Iris pigment epithelial cell (primary cell): ENCODE data around the gene LMO7.
"Not testable (repeated sequence)": the region's sequence is repeated elsewhere in the genome, so short reads cannot be mapped to it uniquely, and the experiment has no call there.

Source experiments
- DNase-seq: peaks from one replicate; pipeline ENCODE4 v3.0.0-alpha.2; 2011; ENCODE audit warnings: low read depth

The LMO7 gene

DNA sequence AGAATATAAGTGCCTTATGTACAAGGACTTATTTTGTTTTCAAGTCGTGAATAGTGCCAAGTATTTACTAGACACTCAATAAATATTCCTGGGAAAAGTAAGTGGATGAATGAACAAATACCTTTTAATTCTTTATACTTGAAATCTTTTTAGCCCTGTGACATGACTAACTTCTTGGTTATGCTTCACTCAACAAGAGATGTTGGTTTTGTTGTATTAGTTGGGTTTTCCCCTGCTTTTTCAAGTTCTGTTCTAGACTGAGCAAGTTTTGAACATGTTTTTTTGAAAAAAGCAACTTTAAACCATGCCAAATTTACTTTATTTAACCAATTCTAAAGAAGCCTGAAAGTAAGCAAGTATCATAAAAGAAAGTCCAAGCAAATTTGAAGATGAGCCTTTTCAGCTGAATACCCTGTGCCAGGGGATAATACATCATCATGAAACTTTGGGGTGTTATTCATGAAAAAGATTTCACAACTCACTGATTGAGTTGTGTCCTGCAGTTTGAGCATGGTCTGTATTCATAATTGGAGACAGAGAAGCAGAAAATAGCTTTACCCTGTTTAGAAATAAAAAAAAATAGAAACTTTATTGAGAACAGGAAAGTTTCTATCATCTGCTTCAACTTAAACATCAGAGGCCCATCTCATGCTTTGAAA is 11.1 kb downstream of the LMO7 start:
- DNase-seq: peak; percentile 59

DNA sequence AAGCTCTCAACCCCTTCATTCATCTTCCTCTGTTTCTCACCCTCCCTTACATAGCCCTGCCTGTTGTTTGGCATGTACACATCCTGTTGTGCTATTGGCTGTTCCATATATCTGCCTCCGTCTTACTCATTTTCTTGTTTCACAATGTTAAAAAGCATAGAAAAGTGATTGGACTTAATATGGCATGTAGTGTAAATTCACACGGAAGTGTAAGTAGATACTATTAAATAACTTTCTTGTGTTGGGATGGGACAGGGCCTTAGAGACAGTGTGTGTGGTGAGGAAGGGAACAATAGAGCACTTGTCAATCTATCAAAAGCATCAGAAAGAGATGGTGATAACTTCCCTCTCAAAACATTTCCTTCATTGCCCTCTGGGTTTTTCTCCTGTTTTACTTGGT is 12.3 kb downstream of the LMO7 start:
- no peak for DNase-seq

DNA sequence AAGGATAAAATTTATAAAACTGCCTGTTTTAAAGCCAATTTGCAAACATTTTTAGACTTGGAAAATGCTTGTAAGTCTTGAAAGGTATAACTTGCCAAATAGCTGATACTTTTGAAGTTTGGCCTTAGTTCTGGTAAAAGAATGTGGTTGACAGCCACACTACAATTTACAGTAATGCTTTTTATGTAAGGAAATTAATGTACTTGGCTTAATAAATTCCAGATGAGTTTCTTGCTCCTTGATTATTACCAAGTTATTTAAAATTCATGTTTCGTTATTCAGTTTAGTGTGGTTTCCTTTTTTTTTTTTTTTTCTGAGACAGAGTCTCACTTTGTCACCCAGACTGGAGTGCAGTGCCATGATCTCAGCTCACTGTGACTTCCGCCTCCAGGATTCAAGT is 14.9 kb downstream of the LMO7 start:
- no peak for DNase-seq

DNA sequence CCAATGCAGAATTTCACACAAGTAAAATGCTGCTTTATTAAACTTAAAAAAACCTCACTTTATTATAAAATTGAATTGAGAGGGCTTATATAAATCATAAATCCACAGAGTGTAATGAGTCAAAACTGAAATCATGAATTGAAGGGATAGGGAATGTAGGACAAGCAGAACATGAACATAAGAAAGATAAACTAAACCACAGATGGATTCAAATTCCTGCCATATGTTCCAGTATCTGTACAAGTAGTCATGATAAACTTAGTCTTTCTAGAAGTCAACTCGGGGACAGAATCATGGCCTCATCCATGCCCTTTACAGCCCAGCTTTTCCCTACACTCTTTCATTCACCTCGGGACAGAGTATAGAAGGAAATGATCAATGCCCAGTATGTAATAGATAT is 16.6 kb downstream of the LMO7 start:
- DNase-seq: no peak

DNA sequence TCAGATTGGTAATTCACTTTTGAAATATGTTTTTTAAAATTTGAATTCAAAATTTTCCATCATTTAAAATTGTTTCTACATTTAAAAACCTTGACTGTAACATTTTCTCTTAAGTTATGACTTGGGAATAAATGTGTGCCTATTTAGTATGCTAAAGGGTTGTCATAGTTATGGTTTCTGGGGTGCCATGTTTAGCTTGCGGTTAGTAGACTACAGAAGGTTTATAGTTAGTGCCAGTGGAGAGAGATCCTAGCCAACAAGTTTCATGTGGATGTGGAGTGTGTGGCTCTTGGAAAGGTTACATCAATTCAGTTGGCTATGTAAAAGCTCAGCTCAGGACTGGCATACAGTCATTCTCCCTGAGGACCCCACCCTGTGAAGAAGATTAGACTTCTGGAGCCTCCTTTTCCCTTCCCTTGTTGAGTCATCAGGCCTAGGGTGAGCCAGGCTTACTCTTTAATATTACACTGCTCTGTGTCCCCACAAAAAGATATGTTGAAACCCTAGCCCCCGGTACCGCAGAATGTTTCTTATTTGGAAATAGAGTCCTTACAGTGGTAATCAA is 20.4 kb downstream of the LMO7 start:
- DNase-seq: peak; percentile 46

DNA sequence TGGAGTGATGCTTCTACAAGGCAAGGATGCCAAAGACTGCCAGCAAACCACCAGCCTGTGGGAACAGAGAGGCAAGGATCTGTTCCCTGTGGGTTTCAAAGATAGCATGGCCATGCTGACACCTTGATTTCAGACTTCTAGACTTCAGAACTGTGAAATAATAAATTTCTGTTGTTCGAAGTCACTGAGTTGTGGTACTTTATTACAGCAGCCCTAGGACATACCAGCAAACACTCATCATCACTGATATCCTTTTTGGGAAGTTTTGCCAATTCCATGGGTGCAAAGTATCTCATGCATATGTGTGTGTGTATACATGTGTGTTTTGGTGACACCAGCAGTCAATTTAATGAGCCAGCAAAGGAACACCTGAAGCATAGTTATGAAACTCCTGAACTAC is 21.0 kb downstream of the LMO7 start:
- no peak for DNase-seq

DNA sequence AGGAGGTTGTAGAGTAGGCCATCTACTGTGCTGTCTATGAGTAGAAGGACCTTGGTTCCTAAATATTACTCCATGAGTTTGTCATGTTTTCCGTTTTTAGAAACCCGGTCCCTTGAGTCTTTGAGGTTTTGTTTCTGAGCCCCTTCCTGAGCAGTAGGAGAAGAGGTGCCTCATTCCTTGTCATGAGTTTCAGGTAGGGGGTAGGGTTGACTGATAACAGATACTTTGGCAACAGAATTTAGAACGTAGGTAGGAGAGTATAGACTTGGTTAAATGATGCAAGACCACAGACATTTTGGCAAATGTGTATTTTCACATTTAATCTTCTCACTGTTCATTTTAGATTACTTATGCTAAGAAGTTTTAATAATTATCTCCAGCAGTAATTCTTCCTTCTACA is 24.6 kb downstream of the LMO7 start:
- DNase-seq: no peak

DNA sequence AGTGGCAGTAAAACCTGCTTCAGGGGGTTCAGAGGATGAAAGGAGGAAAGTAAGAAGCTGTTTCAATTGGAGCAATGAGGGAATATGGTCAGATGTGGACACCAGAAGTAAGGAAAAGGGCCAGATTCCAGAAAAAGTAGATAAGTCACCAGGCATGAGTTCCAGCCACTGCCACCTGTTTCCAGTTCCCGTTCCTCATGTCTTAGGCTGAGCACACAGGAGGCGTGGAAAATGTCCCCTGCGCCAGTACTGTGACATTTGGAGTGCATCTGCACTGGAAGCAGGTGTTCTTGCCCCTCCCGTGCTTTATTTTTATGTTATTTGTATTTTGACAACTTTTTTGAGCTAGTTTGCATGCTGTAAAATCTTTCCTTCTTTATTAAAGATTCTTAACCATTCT is 25.3 kb downstream of the LMO7 start:
- no peak for DNase-seq

DNA sequence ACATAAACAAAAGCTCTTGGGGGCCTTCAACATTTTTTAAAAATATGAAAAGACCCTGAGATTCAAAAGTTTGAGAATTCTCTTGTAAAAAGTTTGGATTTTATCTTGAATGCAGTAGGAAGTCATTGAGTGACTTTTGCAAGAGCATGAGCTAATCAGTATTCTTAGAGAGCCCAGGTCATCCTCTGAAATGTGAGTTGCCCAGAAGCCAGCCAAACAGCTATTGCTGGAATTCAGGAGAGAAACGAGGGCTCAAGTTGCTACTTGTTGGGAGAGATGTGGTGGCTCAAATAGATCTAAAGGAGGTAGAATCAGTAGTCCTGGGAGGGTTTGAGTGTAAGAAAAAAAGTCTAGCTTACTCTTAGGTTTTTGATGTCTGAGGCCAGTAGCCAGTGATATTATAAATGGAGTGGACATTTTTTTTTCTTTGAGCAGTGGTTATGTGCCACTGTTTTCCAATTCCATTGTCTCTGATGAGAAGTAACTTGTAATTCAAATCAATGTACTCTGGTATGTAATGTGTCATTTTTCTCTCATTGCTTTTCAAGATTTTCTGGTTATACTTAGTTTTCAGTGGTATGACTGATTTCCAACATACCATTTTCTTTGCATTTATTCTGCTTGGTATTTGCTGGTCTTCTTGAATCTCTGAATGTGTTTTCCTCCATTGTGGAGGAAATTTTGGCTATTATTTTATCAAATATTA is 30.7 kb downstream of the LMO7 start:
- peak; percentile 83 for DNase-seq

DNA sequence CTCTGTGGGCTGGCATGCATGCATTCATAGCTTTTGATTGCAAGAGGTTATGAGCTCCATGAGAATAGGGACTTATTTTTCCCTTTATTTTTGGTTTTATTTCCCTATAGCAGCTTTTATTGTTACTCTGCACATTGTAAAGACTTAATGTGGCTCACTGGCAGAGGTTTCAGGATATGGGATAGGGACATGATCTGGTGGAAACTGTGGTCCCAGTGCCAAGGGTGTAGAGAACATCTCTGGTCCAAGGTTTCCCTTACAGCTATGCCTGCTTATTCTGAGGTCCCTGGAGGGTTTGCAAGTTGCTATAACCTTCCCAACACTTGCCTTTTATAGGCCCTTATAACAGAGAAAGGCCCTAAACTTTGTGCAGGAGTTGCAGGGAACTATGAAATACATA is 33.6 kb downstream of the LMO7 start:
- no peak for DNase-seq

DNA sequence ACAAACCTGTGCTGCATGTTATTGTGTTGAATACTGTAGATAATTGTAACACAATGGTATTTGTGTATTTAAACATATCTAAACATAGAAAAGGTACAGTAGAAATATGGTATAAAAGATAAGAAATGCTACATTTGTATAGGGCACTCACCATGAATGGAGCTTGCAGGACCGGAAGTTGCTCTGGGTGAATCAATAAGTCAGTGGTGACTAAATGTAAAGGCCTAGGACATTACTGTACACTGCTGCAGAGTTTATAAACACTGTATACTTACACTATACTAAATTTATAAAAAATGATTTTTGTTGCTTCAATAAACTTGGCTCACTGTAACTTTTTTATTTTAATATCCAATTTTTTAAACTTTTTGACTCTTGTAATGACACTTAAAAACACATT is 34.4 kb downstream of the LMO7 start:
- peak; percentile 39 for DNase-seq

DNA sequence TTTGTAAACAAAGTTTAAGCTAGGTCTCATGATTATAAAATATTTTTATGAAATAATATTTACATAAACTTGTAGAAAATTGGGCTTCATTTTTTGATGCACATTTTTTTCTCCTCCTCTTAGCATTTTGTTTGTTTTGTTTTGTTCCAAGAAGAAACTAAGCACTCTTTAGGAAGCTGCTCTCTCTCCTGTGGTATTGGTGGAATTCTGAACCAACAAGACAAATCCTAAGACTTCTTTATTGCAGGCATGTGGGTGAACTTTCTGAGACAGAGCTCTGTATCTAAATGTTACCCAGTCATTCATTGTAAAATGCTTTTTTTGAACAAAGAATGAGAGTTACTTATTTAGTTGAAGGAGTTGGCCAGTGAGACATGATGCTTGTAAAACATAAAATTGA is 39.3 kb downstream of the LMO7 start:
- peak; percentile 54 for DNase-seq

DNA sequence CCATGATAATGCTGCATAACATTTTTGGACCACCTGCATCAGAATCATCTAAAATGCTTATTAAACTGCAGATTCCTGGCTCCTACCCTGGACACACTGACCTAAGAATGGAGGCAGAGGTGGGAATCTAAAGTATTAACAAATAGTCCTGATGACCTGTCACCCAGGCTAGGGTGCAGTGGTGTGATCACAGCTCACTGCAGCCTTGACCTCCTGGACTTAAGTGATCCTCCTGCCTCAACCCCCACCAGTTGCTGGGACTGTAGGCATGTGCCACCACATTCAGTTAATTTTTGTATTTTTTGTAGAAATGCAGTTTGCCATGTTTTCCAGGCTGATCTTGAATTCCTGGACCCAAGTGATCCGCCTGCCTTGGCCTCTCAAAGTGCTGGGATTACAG is 43.3 kb downstream of the LMO7 start:
- DNase-seq: no peak

DNA sequence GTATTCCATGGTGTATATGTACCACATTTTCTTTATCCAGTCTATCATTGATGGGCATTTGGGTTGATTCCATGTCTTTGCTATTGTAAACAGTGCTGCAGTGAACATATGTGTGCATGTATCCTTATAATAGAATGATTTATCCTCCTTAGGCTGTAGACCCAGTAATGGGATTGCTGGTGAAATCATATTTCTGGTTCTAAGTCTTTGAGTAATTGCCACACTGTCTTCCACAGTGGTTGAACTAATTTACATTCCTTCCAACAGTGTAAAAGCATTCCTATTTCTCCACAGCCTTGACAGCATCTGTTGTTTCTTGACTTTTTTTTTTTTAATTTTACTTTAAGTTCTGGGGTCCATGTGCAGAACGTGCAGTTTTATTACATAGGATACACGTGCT is 44.1 kb downstream of the LMO7 start:
- not testable (repeated sequence) for DNase-seq

DNA sequence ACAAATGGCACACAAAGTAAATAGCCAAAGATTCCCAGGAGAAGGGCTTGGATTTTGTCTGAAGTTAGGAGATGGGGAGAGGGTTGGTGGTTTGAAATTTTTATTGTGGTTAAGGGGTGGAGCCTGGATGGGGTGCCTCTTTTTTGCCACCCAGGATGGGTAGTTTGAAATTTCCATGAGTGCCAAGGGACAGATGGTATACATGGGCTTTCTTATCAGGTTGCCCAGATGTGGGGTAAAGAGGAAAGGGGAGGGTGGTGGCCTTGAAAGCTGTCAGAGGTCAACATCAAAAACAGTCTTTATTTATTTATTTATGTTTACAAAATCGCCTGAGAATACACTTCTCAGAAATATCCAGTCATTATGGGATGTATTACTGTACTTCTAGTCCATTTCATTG is 46.2 kb downstream of the LMO7 start:
- DNase-seq: no peak

DNA sequence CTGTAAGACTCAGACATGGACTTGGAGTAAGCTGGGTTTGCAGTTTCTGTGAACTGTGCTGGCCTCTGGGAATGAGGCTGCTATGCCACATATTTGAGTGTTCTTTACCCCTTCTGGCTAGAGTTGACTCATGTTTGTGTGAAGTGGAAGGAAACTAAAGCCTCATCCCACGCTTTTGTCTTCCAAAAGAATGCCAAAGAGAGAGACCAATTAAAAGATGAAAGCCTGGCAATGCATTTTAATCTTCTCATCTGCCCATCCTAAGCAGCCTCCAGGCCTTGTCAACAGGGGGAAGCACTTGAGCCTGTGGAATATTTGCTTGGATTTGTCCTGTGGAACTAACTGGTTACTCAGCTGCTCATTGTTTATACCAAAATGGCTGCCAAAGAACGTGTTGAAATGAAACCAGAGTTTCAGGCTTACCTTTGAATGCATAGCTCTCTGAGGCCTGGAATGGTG is 49.1 kb downstream of the LMO7 start:
- DNase-seq: peak; percentile 94

DNA sequence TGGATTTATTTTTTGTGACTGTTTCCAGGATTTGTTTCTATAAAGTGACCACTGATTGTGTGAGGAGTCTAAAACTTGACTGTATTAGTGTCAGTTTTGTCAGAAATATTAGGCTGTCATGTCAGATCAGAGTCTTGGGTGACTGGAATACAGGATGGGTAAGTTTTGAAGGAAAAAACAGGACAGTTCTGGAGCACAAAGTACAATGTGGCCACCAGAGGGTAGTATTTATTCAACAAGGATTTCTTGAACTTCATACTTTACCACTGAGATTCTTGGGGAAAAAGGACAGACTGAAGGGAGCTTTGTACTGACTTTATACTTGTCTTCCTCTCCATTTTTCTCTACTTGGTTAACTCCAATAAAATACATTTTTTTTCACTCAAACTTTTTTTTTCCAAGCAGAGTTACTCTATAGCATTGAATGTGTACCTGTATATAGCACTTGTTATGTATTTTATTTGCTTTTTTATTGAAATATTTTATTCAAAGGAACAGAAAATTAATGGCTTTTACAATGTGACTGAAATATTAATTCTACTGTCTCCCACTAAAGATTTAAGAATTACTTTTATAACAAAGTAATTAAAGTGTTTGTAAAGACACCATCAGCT is 51.1 kb downstream of the LMO7 start:
- DNase-seq: peak; percentile 69

DNA sequence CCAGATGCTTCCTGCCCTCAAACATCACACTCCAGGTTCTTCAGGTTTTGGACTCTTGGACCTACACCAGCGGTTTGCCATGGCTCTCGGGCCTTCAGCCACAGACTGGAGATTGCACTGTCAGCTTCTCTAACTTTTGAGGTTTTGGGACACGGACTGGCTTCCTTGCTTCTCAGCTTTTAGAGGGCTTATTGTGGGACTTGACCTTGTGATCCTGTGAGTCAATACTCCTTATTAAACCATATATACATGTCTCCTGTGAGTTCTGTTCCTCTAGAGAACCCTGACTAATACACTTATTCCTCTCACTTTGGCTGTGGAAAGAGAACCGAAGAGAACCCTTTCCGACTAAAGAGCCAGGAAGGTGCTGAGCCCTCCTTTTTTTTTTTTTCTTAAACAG is 53.6 kb downstream of the LMO7 start:
- no peak for DNase-seq

DNA sequence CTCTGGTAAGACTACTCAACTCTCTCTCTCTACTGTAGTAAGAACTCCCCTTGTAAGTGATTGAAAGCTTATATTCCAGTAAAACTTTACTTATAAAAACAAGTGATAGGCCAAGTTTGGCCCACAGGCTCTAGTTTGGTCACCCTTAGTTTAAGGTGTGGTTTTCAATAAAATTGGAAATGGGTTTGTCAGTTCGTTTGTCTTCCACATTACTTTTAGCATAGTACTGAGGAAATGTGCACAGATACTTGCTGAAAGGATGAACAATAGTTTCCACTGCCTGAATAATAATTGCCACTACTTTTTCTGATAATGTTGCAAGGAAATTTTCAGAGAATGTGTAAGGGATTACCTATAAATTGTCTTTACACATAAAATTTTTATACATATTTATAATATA is 54.5 kb downstream of the LMO7 start:
- no peak for DNase-seq

DNA sequence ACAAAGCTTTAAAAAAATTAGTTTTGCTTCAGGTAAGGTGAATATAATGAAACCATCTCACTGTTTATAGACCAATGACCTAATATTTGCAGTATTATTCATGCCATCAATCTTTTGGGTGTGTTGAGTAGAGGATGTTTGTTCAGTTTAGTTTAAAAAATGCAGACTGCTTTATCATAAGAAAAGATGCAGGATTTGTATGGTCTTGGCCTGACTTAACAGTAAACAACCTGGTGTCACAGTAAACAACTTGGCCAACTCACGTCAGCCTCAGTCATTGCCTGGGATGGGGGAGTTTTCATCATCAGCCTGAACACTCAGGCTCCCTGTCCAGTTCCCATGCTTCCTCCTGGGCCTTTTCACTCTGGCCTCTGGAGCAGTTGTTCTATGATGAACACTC is 55.1 kb downstream of the LMO7 start:
- peak; percentile 33 for DNase-seq

DNA sequence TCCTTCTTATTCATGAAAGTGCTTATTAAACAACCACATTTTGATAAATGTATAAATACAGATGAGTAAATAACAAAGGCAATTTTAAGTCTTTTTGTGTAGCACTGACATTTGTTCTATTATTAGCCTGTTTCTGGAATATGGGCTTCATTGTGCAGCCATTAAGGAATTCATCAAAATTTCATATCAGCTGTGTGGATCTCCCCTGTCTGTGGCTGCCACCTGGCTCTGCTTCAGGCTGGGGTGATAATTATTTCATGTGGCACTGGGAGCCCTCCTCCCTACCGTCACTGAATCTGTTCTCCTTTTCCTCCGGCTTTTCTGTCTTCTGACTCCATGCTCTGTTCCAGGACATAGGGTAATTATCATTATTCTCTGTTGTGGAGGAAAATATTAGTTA is 57.1 kb downstream of the LMO7 start:
- DNase-seq: no peak

DNA sequence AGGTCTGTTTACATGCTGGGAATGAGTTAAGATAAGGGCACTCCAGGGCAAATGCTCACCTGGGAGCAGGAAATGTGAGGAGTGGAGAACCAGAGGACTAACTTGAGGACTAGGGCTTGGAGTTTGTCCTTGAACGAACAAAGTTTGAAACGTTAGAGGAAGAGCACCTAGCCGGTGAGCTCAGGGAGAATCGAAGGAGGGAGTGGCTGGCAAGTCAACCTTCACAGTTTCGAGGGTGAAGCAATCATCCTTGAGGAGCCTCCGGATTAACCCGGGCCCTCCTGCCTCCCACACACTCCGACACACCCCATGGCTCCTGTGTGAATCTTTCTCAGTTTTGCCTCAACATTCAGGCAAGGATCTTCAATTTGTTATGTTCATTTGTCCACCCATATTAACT is 58.6 kb downstream of the LMO7 start:
- DNase-seq: no peak

DNA sequence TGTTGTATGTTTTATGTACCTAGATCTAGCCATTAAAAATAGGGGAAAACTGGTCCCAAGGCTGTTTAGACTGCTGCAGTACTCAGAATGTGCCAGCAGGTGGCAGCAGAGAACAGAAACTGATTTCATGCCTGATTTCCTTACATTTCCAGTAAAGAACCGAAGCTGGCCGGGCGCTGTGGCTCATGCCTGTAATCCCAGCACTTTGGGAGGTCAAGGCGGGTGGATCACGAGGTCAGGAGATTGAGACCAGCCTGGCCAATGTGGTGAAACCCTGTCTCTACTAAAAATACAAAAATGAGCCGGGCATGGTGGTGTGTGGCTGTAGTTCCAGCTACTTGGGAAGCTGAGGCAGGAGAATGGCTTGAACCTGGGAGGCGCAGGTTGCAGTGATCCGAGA is 59.8 kb downstream of the LMO7 start:
- DNase-seq: peak; percentile 66
